Muscle of leg (tissue), 11 donors: Measurements from ENCODE around the gene USP33. TPM values are rescaled to one million over a fixed set of nuclear protein-coding genes. Genes with fewer than 3 reads are reported as not detected.
"Not testable (repeated sequence)": the region's sequence is repeated elsewhere in the genome, so short reads cannot be mapped to it uniquely, and the experiment has no call there.

Source experiments
- DNase-seq: peaks from one replicate; pipeline ENCODE4 v3.0.0; 2013
- H3K27ac ChIP-seq: one replicate; pipeline ENCODE4 v1.5.1; 2013; ENCODE audit warnings: mild to moderate bottlenecking, low read length, control low read depth
- H3K27me3 ChIP-seq: one replicate; pipeline ENCODE4 v1.6.1; 2013; ENCODE audit warnings: low read length; ENCODE audit not compliant: control insufficient read depth, insufficient read depth
- H3K36me3 ChIP-seq: one replicate; pipeline ENCODE4 v1.6.1; 2013; ENCODE audit warnings: low read length; ENCODE audit not compliant: control insufficient read depth, insufficient read depth
- H3K4me1 ChIP-seq: one replicate; pipeline ENCODE4 v1.6.1; 2013; ENCODE audit warnings: low read length; ENCODE audit not compliant: control insufficient read depth, insufficient read depth
- H3K4me3 ChIP-seq: one replicate; pipeline ENCODE4 v1.5.1; 2013; ENCODE audit warnings: low read length, control low read depth
- H3K9me3 ChIP-seq: replicated peaks from 2 replicates; pipeline ENCODE4 v1.6.1; 2013; ENCODE audit warnings: low read depth, low read length; ENCODE audit not compliant: control insufficient read depth
- WGBS: methylation state at CpG from one replicate; pipeline ENCODE4 v1.1.5; 2013; ENCODE audit warnings: missing lambda C conversion rate; ENCODE audit not compliant: insufficient coverage; 5-methylcytosine and 5-hydroxymethylcytosine counted together
- polyA plus RNA-seq, 8 donors: library from polyadenylated mRNA; unstranded; fragments of 120-200 nt; gene quantifications; one replicate each; pipeline versions ENCODE4 v1.2.1 to v1.2.3, GENCODE V29; 2013; ENCODE audit warnings: inconsistent platforms in 1 of 8, low replicate concordance in 1 of 8; ENCODE audit not compliant: insufficient read length in 8 of 8, insufficient read depth in 1 of 8
- total RNA-seq: library from RNA; stranded (reverse); fragments of 120-200 nt; gene quantifications from one replicate; pipeline ENCODE4 v1.2.4, GENCODE V29; 2013

The USP33 gene
- total and polyA plus RNA-seq, 9 donors, result 27.4 to 47.2 (median 33.0) TPM

DNA sequence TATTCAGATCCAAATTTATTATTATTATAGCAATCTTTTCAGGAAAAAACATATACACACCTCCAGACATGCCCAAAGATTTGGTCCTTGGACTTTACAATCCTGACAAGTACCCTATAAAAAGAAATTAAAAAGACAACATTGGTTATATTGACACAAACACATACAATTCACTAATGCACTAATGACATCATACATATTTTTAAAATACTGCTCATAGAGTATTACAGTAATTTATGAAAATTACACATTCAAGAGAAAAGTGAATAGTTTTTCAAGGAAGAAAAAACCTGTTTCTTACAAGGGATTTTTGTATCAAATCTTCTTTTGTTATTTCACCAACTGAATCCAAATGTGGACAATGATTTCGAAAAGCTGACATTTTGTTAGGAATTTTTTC is 18.3 kb downstream of the USP33 start:
- H3K36me3 ChIP-seq, result peaks cover 9% of the 10 kb centered on the region
- H3K27me3 ChIP-seq, result no peaks in the 10 kb centered on the region
- no peaks in the 10 kb centered on the region for H3K9me3 ChIP-seq
- no peak for DNase-seq
- no CpG with 5 or more reads among the region's 1 CpG for WGBS
- no peaks in the 10 kb centered on the region for H3K4me1 ChIP-seq
- no peak overlapping the region for H3K4me3 ChIP-seq
- no peak overlapping the region for H3K27ac ChIP-seq

DNA sequence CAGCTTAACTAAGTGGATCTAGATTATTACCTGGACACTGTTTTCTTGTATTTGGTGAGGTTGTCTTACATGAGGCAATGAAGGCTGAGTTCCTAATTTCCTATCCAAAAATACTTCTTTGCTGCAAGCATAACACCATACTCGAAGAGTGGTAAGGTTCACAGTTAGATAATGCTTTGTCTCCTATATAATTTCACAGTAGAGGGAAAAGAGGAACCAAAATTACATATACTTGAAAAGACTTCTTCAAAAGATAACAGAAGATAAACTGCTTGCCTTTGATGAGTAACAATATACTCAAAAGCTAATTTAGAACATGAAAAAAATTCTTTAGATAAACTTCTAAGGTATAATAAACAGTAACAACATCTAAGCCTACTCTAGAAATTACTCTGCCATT is 20.4 kb downstream of the USP33 start:
- Histone ChIP-seq H3K4me3 (no peak overlapping the region), H3K36me3 (peaks cover 9% of the 10 kb centered on the region), H3K27me3 (no peaks in the 10 kb centered on the region), H3K4me1 (no peaks in the 10 kb centered on the region), H3K9me3 (no peaks in the 10 kb centered on the region), H3K27ac (no peak overlapping the region)
- no CpG with 5 or more reads among the region's 1 CpG for WGBS
- no peak for DNase-seq

DNA sequence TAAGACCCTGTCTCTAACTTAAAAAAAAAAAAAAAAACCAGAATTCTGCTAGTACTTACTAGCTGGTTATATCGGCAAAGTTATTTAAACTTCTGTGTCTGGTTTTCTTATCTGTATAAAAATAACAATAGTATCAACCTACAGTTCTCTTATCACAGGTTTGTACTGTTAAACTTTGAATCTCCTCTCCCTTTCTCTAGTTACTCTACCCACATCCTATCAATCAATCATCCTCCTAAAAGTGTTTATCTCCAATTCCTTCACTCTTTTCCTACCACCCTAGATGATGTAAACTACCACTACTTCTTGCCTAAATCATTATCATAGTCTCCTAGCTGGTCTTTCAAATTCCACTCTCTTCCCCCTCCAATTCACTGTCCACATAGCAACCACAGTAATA is 27.6 kb downstream of the USP33 start:
- no peaks in the 10 kb centered on the region for H3K27me3 ChIP-seq
- no peak for DNase-seq
- H3K27ac ChIP-seq, result no peak overlapping the region
- no CpG with 5 or more reads among the region's 1 CpG for WGBS
- no peaks in the 10 kb centered on the region for H3K9me3 ChIP-seq
- H3K4me1 ChIP-seq, result no peaks in the 10 kb centered on the region
- no peak overlapping the region for H3K4me3 ChIP-seq
- peaks cover 10% of the 10 kb centered on the region for H3K36me3 ChIP-seq

DNA sequence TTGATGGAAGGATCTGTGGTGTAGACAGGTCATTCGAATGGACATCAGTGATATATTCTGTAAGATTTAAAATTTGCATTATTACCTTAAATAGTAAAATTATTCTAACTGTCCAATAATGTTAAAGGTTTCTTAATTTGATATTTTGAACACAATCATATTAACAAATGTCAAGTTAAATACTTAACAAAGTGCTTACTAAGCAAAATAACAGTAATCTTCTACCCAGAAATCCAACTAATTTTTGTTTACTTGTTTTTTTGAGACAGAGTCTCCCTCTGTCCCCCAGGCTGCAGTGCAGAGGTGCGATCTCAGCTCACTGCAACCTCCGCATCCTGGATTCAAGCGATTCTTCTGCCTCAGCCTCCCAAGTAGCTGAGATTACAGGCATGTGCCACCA is 33.9 kb downstream of the USP33 start:
- Histone ChIP-seq H3K4me1 (no peaks in the 10 kb centered on the region), H3K4me3 (no peak overlapping the region), H3K36me3 (peaks cover 22% of the 10 kb centered on the region), H3K27ac (no peak overlapping the region), H3K9me3 (no peaks in the 10 kb centered on the region), H3K27me3 (no peaks in the 10 kb centered on the region)
- WGBS, result no CpG with 5 or more reads among the region's 4 CpGs
- no peak for DNase-seq

DNA sequence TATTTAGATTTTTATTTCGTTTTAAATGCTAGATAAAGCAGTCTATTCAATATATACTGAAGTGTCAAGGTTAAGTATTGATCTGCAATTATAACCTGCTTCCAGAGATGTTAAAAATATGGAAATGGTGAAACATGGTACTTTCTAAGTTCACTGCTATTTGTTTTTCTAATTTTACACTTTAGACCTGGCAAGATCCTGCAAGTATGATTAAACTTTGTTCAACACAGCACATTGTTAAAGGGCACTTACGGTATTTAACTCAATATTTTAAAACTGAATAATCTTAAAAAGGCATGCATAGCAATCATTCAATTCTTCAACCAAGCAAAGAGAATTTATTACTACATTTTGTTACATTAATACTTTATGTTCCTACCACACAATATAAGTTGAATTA is 41.5 kb downstream of the USP33 start:
- Histone ChIP-seq H3K27me3 (no peaks in the 10 kb centered on the region), H3K4me1 (no peaks in the 10 kb centered on the region), H3K4me3 (no peak overlapping the region), H3K27ac (no peak overlapping the region), H3K9me3 (no peaks in the 10 kb centered on the region), H3K36me3 (peaks cover 26% of the 10 kb centered on the region)
- no CpG with 5 or more reads among the region's 2 CpGs for WGBS
- no peak for DNase-seq

DNA sequence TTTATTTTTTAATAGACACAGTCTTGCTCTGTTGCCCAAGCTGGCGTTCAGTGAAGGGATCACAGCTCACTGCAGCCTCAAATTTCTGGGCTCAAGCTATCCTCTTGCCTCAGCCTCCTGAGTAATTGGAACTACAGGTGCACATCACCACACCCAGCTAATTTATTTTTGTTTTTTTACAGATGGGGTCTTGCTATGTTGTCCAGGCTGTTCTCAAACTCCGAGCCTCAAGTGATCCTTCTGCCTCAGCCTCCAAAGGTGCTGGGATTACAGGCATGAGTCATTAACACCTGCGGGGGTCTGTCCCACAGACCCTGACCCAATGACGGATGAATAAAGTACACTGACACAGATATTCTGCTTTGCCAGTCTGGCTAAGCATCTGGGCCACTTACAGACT is 43.6 kb downstream of the USP33 start:
- Histone ChIP-seq H3K36me3 (peaks cover 23% of the 10 kb centered on the region), H3K9me3 (no peaks in the 10 kb centered on the region), H3K27me3 (no peaks in the 10 kb centered on the region), H3K4me1 (no peaks in the 10 kb centered on the region), H3K27ac (no peak overlapping the region), H3K4me3 (no peak overlapping the region)
- WGBS, result 100% methylated on average over 3 of the region's 4 CpGs
- no peak for DNase-seq

DNA sequence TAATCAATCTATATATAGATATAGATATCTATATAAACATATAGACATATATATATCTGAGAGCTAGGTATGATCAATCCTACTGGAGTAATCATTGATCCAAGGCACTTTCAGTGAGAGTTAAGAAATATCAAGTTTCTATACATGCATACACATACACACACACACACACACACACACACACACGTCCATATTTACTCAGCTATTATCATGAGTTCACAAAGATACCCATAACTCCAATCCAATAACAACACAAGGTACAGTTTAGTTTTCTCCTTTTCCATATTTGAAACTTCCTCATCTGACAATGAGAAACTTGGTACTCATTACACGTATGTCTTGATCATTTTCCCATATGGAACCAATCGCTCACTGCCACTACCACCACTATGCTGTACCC is 49.9 kb downstream of the USP33 start:
- Histone ChIP-seq H3K9me3 (no peaks in the 10 kb centered on the region), H3K36me3 (peaks cover 23% of the 10 kb centered on the region)
- 75% methylated on average over 3 of the region's 3 CpGs for WGBS

DNA sequence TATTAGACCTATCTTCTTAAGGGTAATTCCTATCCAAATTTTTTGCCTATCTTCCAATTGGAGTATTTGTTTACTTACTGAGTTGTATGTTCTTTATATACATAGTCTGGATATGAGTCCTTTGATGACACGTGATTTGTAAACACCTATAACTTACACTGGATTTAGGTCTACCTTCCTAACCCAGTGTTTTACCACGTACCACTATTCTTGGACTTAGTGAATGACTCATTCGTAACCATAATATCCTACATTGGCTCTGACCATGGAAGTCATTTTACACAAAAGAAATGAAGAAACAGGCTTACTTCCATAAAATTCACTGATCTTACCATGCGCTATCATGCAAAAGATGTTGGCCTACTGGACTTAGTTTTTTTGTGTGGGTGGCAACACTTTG is 53.3 kb downstream of the USP33 start:
- H3K4me3 ChIP-seq, result no peak overlapping the region
- DNase-seq, result no peak
- H3K27ac ChIP-seq, result no peak overlapping the region
- no peaks in the 10 kb centered on the region for H3K9me3 ChIP-seq
- no peaks in the 10 kb centered on the region for H3K4me1 ChIP-seq
- WGBS, result no CpG with 5 or more reads among the region's 4 CpGs
- no peaks in the 10 kb centered on the region for H3K27me3 ChIP-seq
- H3K36me3 ChIP-seq, result peaks cover 15% of the 10 kb centered on the region

More for the DNA sequence above, 49.9 kb downstream of the USP33 start:
- no peak overlapping the region for H3K4me3 ChIP-seq
- no peak overlapping the region for H3K27ac ChIP-seq
- H3K27me3 ChIP-seq, result no peaks in the 10 kb centered on the region
- H3K4me1 ChIP-seq, result no peaks in the 10 kb centered on the region
- DNase-seq, result no peak

DNA sequence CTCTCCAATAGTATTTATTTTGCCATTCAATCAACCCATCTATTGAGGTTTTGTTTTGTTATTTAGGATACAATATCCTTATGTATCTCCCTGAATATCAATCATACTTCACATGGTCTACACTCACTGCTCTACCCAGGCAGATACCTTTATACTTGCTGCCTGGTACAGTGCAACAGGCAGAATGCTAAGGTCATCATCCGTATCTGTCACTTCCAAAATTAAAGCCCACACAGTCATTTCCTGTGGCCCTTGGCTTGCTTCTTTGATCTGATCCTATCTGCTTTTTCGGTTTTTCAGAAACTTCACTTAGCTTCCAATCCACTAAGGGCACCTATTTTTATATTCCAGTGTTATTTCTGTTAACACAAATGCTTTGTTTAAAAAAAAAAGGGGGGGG is 54.9 kb downstream of the USP33 start:
- Histone ChIP-seq H3K9me3 (no peaks in the 10 kb centered on the region), H3K36me3 (peaks cover 19% of the 10 kb centered on the region), H3K27me3 (no peaks in the 10 kb centered on the region), H3K4me3 (no peak overlapping the region), H3K27ac (no peak overlapping the region), H3K4me1 (no peaks in the 10 kb centered on the region)
- no CpG with 5 or more reads among the region's 2 CpGs for WGBS
- no peak for DNase-seq

DNA sequence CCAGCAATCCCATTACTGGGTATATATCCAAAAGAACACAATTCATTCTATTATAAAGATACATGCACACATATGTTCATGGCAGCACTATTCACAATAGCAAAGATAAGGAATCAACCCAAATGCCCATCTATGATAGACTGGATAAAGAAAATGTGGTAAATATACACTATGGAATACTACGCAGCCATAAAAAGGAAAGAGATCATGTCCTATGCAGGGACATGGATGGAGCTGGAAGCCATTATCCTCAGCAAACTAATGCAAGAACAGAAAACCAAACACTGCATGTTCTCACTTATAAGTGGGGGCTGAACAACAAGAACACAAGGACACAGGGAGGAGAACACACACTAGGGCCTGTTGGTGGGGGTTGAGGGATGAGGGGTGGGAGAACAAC is 60.0 kb downstream of the USP33 start:
- DNase-seq, H3K4me3 ChIP-seq, H3K27ac ChIP-seq, H3K4me1 ChIP-seq, H3K9me3 ChIP-seq, H3K27me3 ChIP-seq: not testable (repeated sequence)
- peaks cover 19% of the 10 kb centered on the region for H3K36me3 ChIP-seq
- no CpG with 5 or more reads among the region's 1 CpG for WGBS

DNA sequence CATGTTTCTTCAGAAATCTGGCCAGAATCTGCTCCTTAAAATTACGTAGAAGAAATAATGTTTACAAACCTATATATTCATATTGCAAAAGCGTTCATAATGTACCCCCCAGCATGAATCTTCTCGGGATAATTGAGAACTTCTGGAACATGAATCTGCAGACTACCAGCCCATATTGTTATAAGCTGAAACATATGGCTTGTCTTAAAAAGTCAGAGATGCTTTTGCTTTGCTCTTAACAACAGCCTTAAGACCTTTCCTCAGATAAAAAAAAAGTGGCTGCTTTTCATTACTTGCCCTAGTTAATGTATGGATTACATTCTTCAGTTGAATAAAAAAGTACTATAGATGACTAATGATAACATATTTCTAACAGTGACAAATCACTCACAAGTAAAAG is 62.2 kb downstream of the USP33 start:
- Histone ChIP-seq H3K27ac (no peak overlapping the region), H3K4me3 (no peak overlapping the region), H3K36me3 (peaks cover 26% of the 10 kb centered on the region), H3K4me1 (no peaks in the 10 kb centered on the region), H3K27me3 (no peaks in the 10 kb centered on the region), H3K9me3 (no peaks in the 10 kb centered on the region)
- WGBS, result no CpG with 5 or more reads among the region's 3 CpGs
- no peak for DNase-seq
